GM21786 (cell line): ENCODE results near the gene TOGARAM1.

ENCODE experiments used
- ATAC-seq: cut with Tn5 transposase; IDR thresholded peaks from one replicate; pipeline ENCODE4 v1.9.1; 2021; ENCODE audit not compliant: unreplicated experiment

TOGARAM1 gene, protein sequence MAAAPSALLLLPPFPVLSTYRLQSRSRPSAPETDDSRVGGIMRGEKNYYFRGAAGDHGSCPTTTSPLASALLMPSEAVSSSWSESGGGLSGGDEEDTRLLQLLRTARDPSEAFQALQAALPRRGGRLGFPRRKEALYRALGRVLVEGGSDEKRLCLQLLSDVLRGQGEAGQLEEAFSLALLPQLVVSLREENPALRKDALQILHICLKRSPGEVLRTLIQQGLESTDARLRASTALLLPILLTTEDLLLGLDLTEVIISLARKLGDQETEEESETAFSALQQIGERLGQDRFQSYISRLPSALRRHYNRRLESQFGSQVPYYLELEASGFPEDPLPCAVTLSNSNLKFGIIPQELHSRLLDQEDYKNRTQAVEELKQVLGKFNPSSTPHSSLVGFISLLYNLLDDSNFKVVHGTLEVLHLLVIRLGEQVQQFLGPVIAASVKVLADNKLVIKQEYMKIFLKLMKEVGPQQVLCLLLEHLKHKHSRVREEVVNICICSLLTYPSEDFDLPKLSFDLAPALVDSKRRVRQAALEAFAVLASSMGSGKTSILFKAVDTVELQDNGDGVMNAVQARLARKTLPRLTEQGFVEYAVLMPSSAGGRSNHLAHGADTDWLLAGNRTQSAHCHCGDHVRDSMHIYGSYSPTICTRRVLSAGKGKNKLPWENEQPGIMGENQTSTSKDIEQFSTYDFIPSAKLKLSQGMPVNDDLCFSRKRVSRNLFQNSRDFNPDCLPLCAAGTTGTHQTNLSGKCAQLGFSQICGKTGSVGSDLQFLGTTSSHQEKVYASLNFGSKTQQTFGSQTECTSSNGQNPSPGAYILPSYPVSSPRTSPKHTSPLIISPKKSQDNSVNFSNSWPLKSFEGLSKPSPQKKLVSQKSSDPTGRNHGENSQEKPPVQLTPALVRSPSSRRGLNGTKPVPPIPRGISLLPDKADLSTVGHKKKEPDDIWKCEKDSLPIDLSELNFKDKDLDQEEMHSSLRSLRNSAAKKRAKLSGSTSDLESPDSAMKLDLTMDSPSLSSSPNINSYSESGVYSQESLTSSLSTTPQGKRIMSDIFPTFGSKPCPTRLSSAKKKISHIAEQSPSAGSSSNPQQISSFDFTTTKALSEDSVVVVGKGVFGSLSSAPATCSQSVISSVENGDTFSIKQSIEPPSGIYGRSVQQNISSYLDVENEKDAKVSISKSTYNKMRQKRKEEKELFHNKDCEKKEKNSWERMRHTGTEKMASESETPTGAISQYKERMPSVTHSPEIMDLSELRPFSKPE (N-terminal part only)

DNA sequence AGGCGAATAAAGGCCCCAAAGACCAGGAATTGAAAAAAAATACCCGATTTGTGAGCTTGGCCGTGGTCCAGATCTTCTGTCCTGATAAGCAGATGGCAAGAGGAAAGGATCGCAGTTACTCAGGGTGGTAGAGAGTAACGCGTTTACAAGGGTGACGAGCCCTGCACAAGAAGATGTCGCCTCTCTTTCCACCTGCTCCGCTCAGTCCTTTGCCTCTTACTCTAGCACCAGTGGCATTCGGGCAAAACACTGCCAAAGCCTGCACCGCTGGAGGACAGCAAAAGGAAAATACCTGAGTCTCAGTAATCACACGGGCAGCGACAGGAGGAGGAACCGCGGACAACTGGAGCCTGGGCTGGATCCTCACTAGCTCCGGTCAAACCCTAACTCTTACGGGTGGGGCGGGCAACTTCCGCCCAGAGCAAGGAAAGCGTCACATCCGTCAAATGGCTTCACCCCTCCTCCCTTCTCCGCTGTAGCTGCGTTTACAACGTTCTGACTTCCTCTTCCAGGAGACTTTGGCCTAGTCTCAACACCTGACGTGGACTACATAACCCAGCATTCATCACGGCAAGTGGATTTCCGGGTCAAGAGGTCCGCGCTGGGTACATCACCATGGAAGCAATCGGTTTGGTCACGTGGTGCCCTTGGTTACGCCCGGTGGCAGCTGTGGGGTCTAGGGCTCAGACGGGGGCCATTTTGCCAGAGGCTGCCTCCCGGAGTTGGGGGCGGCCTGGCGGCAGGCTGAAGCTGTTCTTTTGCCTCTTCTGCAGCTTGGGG lies at the start of gene TOGARAM1, which contains the start of gene KLHL28:
Gene TOGARAM1, plus strand, starts transcription at position 637 of the 780 bp plus-strand sequence. CDS start 232 bp downstream, outside the sequence.
Gene KLHL28, minus strand, starts transcription at position 394 of the 780 bp plus-strand sequence. CDS start 16,019 bp downstream, outside the sequence.
- peak; percentile 88 for ATAC-seq

DNA sequence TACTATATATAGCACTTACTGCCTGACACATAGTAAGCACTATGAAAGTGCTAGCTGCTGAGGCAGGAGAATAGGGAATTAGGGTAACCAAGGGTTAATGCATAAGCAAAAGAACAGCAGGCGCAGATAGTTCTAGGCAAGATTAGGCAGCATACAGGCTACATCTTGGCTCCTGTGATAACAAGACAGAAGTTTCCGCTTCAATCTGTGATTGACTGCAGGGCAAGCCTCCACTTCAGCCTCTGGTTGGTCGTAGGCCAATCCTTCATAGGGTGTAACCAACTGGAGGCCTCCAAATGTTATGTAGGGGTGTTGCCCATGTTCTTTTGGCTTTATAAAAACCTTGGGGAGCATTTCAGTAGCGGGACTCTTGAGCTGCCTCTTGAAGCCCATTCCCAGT lies 47.1 kb upstream of the TOGARAM1 start:
- no peak for ATAC-seq

DNA sequence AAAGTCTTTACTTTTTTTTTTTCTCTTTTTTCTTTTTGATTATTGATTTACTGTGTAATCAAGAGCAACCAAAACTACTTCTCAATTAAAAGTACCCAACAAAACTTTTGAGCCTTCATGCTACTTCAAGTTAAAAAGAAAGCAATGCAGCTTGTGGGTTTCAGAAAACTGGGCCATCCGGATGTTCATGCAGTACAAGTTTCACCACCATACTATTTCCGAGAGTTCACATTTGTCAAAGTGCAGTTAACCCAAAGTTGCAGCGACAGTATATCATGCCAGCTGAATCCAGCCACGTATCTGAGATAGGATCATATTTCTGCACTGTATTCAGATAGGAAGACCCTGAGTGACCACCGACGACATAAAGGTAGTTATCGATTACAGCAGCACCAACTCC lies 33.2 kb upstream of the TOGARAM1 start:
- ATAC-seq, result no peak

- no peak for ATAC-seq
Measured at GRCh38 chr14:44935155-44935554, 26.8 kb upstream of the TOGARAM1 start.

DNA sequence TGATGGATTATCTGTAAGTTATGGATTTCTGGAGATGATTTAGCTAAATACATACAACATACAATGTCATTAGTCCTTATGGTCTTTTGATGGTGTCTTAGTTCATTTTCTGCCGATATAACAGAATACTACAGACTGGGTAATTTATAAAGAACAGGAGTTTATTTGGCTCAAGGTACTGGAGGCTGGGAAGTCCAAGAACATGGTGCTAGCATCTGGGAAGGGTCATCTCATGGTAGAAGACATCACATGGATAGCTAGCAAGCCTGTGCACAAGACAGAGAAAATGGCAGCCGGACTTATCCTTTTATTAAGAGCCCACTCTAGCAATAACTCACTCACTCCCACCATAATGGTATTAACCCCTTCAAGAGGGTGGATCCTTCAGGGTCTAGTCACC lies 24.4 kb upstream of the TOGARAM1 start:
- ATAC-seq, result no peak

GRCh38 chr14:44940211-44940610 lies 21.8 kb upstream of the TOGARAM1 start:
- no peak for ATAC-seq

- ATAC-seq, result no peak
Measured at GRCh38 chr14:44940944-44941343, 21.0 kb upstream of the TOGARAM1 start.

DNA sequence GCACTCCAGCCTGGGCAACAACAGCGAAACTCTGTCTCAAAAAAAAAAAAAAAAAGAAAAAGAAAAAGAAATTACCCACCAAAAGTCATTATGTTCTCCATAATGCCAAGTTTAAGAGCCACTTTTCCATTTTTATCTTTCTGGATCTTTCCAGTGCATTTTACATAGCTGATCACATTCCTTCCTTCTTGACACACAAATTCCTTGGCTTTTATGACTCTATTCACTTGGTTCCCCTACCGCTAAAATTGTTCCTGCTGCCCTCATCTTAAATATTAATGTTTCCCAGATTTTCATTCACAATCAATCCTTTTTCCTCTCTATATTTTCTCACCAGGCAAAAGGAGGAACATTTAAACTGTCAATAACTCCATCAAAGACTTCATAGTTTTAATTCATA lies 20.4 kb upstream of the TOGARAM1 start:
- no peak for ATAC-seq

GRCh38 chr14:44942436-44942835 lies 19.6 kb upstream of the TOGARAM1 start:
- ATAC-seq, result no peak

GRCh38 chr14:44944107-44944506 lies 17.9 kb upstream of the TOGARAM1 start:
- ATAC-seq, result no peak

- ATAC-seq, result no peak
Measured at GRCh38 chr14:44945264-44945663, 16.7 kb upstream of the TOGARAM1 start.

GRCh38 chr14:44951051-44951450 lies 10.9 kb upstream of the TOGARAM1 start:
- no peak for ATAC-seq

DNA sequence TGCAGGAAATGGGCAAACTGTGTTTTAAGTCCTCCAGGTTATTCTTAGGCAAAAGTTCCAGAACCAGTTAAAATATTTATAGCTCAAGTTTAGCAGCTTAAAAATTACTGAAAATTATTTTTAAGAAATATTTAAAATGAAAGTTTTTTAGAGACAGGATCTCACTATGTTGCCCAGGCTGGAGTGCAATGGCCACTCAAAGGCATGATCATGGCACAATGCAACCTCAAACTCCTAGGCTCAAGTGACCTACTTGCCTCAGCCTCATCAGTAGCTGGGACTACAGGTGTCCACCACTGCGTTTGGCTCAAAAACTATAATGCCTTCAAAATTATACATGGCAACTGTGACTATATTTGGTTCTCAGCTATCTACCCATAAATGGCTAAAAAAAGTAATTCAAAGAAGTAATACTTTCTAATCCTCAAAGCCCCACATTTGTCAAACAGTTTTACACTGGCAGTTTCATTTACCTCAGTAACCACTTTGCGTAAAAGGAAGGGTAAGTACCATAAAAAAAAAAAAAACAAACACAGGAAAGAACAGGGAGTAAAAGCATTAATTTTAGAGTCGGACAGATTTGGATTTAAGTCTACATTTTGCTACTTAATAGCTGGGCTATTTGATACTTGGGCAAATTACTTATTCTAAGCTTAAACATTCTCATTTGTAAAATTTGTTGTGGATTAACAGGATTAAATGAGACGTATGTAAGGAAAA lies 9.4 kb upstream of the TOGARAM1 start:
- no peak for ATAC-seq

DNA sequence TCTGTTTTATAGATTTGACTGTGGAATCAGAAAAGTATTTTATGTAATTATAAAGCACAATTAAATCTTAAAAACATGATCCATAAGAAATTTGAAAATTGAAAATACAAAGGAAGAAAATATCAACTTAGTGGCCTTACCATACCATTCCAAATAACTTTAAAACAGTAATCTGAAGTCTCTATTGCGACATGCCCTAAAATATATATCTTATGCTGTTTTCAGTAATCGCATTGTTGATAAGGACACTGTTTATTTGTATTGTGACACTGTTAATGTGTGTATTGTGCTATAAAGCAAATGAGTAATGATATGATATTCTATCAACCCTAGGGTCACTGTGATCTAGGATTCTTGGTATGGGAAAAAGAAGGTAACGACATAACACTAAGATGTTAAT lies 7.2 kb upstream of the TOGARAM1 start:
- no peak for ATAC-seq

DNA sequence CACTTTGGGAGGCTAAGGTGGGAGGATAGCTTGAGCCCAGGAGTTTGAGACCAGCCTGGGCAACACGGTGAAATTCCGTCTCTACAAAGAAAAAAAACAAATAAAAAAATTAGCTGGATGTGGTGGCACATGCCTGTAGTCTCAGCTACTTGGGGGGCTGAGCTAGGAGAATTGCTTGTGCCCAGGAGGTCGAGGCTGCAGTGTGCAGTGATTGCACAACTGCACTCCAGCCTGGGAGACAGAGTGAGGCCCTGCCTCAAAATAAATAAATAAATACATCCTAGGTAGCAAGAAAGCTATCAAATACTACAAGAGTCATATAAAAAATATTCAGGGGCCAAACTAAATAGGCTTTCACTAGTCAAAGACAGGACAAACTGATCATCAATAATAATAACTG lies 6.5 kb upstream of the TOGARAM1 start:
- ATAC-seq, result no peak

- ATAC-seq, result no peak
Measured at GRCh38 chr14:44956866-44957265, 5.1 kb upstream of the TOGARAM1 start.

GRCh38 chr14:44959538-44959937 lies 2.5 kb upstream of the TOGARAM1 start:
- ATAC-seq, result no peak

GRCh38 chr14:44960146-44960545 lies 1.8 kb upstream of the TOGARAM1 start:
- ATAC-seq, result no peak

GRCh38 chr14:44960646-44961045 lies 1.3 kb upstream of the TOGARAM1 start:
- no peak for ATAC-seq

DNA sequence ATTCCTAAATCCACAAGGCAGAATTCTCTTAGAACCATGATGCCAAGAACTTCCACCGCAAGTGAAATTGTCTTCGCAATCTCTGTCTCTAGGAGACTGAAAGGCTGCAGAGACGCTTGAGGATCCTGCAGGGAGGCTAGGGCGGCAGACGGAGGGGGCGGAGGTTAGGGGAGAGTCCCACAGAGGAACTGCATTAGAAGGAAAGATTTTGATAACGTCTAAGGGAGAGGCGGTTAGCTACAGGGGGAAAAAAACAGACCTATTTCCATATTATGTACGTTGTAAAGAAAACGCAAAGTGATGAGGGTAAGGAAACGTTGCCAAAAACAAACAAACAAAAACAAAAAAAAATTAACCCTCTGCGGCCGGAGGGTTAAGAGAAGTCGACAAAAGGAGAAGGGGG lies 838 bp upstream of the TOGARAM1 start:
- no peak for ATAC-seq
